KOPT-K1 (cell line): ENCODE measurements around the gene MGMT.

Experiments used
- H3K27ac ChIP-seq: fragments of 200-600 bp; sonication (generic); 2 replicates; pipeline ENCODE4 v1.5.1; 2016; ENCODE audit warnings: antibody characterized with exemption, mild to moderate bottlenecking, low read depth, low read length; ENCODE audit not compliant: poor library complexity, severe bottlenecking
- H3K36me3 ChIP-seq: fragments of 200-600 bp; sonication (generic); 2 replicates; pipeline ENCODE4 v1.5.1; 2017; ENCODE audit warnings: antibody characterized with exemption, mild to moderate bottlenecking, low read length, moderate library complexity; ENCODE audit not compliant: insufficient read depth
- H3K9me3 ChIP-seq: fragments of 200-600 bp; sonication (generic); 2 replicates; pipeline ENCODE4 v1.5.1; 2017; ENCODE audit warnings: antibody characterized with exemption, low read length, mild to moderate bottlenecking; ENCODE audit not compliant: insufficient read depth, poor library complexity, severe bottlenecking

The MGMT gene

GRCh38 chr10:129583831-129584230 lies 116.8 kb downstream of the MGMT start:
- peaks cover under 1% of the 10 kb centered on the region; the same call in 1 of the 2 replicates for H3K36me3 ChIP-seq
- H3K9me3 ChIP-seq = peaks cover 40% of the 10 kb centered on the region
- no peak overlapping the region for H3K27ac ChIP-seq

GRCh38 chr10:129586898-129587443 lies 119.9 kb downstream of the MGMT start:
- peaks cover 58% of the 10 kb centered on the region for H3K9me3 ChIP-seq
- peaks cover 4% of the 10 kb centered on the region; the same call in 1 of the 2 replicates for H3K36me3 ChIP-seq

DNA sequence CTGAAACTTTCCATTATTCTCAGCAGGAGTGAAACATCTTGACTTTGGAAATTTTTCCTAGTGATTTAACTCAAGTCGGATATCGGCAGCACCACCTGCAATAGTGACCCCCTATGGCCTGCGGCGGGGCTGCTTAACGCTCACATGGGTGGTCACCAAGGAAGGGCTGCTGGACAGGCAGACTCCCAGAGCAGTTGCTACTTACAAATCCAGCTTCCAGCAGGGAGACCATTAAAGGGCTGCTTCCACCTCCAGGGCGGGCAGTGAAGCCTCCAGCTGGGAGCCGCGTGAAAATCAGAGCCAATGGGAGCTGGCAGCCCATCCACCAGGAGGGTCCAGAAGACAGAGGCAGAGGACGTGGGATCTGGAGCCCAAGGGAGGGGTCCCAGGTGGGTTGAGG lies 122.5 kb downstream of the MGMT start:
- Histone ChIP-seq H3K27ac (no peak overlapping the region), H3K9me3 (peaks cover 75% of the 10 kb centered on the region), H3K36me3 (peaks cover 4% of the 10 kb centered on the region; the same call in 1 of the 2 replicates)

More at GRCh38 chr10:129586898-129587443, 119.9 kb downstream of the MGMT start:
- H3K27ac ChIP-seq = no peak overlapping the region

- Histone ChIP-seq H3K27ac (no peak overlapping the region), H3K36me3 (peaks cover 2% of the 10 kb centered on the region; the same call in 1 of the 2 replicates), H3K9me3 (peaks cover 46% of the 10 kb centered on the region)
These were observed 126.9 kb downstream of the MGMT start for GRCh38 chr10:129593953-129594352.

- Histone ChIP-seq H3K36me3 (no peaks in the 10 kb centered on the region), H3K27ac (no peak overlapping the region), H3K9me3 (peaks cover 39% of the 10 kb centered on the region)
These were observed 127.8 kb downstream of the MGMT start for GRCh38 chr10:129594811-129595210.

GRCh38 chr10:129598413-129598812 lies 131.4 kb downstream of the MGMT start:
- no peak overlapping the region for H3K27ac ChIP-seq

GRCh38 chr10:129599160-129599559 lies 132.1 kb downstream of the MGMT start:
- Histone ChIP-seq H3K36me3 (no peaks in the 10 kb centered on the region), H3K9me3 (peaks cover 16% of the 10 kb centered on the region), H3K27ac (no peak overlapping the region)

More at GRCh38 chr10:129598413-129598812, 131.4 kb downstream of the MGMT start:
- Histone ChIP-seq H3K36me3 (no peaks in the 10 kb centered on the region), H3K9me3 (peaks cover 23% of the 10 kb centered on the region)

DNA sequence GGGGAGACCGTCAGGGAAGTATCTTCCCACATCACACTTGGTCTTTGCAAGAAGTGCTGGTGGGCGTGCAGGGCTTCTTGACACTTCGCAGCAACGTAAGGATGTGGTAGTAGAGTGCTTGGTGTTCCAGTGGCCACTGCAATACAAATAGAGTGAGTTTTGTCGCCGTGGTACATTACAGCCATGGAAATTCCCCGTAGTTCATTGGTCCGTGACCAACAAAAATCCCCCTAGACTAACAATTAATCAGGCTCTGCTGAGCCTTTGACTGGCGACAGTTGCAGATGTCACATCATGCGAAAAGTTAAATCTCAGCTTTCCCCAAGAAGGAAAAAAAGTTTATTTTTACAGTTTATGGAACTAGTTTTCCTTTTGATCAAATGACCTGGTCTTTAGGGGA lies 134.7 kb downstream of the MGMT start:
- H3K9me3 ChIP-seq = no peaks in the 10 kb centered on the region

DNA sequence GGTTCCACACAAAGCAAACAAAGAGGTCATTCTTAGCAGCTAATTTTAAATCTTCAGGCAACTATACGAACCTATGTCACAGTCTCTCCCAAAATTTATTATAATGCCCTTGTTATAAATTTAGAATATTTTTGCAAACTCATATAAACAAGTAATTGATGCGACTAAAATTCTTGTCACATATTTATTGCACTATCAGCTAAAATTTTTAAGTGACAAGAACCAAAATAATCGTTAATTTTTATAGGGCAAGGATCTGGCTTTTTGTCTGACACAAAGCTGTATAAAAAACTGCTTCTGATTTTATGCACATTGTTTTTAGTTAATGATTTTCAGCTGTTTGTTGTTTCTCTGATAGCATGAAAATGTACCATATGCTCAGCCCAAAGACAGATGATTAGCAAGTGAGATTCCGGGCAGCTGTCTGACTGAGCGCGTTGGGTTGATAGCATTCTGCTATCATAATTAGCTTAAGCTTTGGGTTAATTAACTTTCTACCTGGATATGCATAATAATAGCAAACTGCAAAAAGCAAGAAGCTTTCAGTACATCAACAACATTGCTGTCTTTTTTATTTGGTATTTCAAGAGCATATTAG lies 136.0 kb downstream of the MGMT start:
- Histone ChIP-seq H3K36me3 (no peaks in the 10 kb centered on the region), H3K27ac (no peak overlapping the region), H3K9me3 (no peaks in the 10 kb centered on the region)

More for the DNA sequence above, 134.7 kb downstream of the MGMT start:
- H3K27ac ChIP-seq = no peak overlapping the region
- H3K36me3 ChIP-seq = no peaks in the 10 kb centered on the region

DNA sequence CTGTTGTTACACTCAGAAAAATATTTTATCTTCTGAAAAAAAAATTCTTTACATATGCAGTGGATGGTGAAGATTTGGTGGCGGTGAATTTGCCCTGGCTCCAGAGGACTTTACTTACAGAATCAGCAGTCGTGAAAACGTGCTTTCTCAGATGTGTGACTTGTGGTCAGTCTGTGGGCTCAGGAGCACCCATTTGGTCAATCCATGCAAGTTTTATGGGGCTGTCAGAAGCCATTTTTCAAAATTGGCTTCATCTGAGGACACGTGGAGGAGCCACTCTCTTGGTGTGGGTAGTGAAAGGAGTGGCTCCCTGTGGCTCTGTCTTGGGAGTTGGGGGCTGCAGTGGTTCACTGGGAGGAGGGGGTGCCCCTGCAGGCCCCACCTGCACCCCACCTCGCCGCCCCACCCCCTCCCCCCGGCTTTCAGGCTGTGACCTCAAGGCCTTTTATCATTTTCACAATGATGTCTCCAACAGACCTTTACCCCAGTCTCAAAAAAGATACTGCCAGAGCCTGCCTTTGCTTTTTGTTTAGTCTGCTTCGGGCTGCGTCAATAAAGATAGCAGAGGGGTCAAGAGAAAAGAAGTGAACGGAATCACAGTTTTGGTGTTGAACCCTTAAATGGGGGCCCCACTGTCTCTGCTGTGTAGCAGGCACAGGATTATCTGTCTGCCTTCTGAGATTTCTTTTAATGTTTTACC lies 137.4 kb downstream of the MGMT start:
- no peak overlapping the region for H3K27ac ChIP-seq
- H3K9me3 ChIP-seq = no peaks in the 10 kb centered on the region
- no peaks in the 10 kb centered on the region for H3K36me3 ChIP-seq

- no peaks in the 10 kb centered on the region for H3K36me3 ChIP-seq
- H3K9me3 ChIP-seq = no peaks in the 10 kb centered on the region
- H3K27ac ChIP-seq = no peak overlapping the region
These were observed 138.4 kb downstream of the MGMT start for GRCh38 chr10:129605266-129605985.

DNA sequence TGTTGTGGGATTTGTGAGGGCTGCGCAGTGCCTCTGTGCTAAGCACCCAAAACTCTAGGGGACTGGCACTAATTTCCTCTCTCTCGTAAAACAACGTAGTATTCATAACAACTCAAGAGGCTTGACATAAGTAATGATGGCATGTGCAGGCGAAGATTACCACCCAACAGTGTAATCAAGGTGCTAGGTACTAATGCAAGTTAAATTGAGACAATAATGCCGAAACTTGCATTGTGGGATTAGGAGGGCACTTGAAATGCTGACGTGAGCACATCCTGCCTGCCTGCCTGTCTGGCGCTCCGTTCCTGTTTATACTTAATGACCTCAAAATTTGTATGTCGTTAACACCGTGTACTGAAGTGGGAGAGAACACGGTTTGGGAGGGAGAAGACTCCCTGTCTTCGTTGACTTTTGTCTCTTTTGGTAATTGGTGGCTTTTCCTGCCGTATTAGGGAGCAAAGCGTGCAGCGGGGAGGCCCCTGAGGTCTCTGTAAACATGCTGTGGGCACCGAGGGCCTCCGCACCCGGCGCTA lies 139.0 kb downstream of the MGMT start:
- Histone ChIP-seq H3K36me3 (no peaks in the 10 kb centered on the region), H3K27ac (no peak overlapping the region), H3K9me3 (no peaks in the 10 kb centered on the region)

DNA sequence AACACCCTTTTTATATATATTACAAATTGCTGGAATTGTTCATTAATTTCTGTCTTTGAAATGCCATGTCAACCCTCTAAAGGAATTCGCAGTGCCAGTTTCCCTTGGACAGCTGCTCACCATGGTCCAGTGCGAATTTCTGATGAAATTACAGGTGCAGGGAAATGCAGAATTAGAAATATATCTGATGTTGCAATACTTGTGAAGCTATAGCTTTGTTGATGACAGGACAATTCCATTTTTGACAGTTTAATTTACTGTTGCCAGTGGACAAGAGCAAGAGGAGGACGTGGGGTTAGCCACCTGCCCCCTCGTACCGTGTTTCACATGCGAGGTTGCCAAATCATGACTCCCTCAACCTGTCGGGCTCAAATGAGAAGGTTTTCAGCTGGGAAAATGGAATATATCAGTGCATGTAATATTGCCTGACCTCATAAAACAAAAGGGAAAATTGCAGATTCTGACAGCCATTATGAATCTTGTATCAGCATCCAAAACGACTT lies 140.6 kb downstream of the MGMT start:
- Histone ChIP-seq H3K36me3 (no peaks in the 10 kb centered on the region), H3K27ac (no peak overlapping the region), H3K9me3 (no peaks in the 10 kb centered on the region)

- Histone ChIP-seq H3K27ac (no peak overlapping the region), H3K36me3 (no peaks in the 10 kb centered on the region), H3K9me3 (no peaks in the 10 kb centered on the region)
These were observed 141.6 kb downstream of the MGMT start for GRCh38 chr10:129608653-129609052.

DNA sequence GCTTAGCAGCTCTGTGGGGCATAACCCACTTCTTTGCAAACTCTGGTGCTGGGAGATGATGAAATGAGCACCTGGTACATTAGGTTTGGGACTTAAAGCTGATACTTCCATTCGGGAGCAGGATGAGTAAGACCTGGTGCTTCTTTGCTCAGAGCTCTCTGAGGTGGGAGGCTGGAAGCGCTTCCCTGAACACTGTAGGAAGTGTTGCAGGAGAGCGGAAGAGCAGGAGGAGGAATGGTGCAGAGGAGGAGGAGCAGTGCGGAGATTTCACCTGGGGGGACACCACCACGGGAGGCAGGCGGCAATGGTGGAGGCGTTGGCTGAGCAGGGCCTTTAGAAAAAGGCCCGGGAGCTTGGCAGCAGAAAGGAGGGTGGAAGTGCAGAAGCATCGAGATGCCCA lies 142.5 kb downstream of the MGMT start:
- Histone ChIP-seq H3K9me3 (no peaks in the 10 kb centered on the region), H3K27ac (no peak overlapping the region), H3K36me3 (no peaks in the 10 kb centered on the region)
